ENCODE results near the gene ATG2A.

Gene ATG2A

DNA sequence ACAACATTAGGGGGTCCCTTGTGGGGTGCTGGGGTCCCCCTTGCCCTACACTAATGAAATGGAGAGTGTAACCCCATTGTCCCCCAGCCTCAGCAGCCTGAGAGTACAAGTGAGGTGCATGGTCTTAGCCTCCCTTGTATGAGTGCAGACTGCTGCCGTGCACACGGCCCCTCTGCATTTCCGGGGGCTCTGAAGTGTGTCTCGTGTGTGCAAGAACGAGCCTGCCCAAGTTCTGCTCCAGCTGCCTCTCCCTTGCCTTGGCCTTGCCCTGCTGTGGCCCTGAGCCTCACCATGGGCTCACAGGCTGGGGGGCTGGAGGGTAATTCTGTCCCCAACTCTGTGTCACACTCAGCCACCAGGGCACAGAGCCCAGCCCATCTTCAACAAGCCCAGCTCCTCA is 33.4 kb downstream of the ATG2A start:
- DNase-seq: no peak

DNA sequence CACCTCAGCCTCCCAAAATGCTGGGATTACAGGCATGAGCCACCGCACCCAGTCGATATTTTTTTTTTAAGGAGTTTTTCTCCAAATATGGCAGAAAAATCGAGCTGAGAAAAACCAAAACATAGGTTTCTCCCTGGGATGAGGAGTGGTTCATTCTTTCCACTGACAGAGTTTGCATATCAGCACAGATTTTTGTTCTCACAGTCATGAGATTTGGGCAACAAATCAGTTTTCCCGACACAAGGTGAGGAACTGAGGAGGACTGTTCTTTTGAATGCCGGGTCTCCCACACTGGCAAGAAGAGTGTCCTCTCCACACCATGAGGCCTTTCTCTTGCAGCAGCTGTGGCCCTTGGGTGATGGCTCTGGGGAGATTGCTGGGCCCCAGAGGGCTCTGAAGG is 34.8 kb downstream of the ATG2A start:
- DNase-seq: no peak

- DNase-seq: no peak
Observed at GRCh38 chr11:64881476-64881875, 35.5 kb downstream of the ATG2A start.

DNA sequence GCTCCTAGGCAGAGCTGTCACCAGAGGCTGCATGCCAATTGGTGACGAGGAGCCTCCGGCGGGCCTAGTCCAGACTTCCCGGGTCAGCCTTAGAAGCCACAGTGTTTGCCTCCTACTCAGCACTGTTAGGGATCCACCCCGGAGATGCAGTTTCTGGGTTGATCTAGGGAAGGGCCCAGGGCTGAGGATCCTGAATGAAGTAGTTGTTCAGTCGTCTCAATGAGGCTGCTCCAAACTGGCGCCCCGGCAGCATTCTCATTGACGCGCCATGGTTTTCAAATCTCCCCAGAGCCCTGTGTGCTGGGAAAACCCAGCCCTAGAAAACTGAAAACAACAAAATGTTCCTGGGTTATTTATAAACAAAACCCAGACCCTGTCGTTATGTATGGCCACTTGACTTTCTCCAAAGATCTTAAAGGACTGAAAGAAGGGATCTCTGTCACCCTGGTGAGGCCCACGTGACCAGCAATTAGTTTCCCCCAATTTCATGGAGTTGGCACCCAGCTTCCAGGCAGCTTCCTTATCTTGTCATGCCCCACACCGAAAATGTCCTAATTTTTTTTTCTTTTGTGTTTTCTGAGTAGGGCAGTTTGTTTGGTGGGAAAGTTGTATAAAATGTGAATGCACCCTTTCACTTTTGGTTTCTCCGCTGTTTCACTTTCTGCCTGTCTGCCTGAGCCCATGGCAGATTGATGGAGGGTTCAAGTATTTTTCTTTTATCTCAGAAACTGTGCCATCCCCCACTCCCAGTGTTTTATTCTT is 36.6 kb downstream of the ATG2A start:
- DNase-seq: no peak

DNA sequence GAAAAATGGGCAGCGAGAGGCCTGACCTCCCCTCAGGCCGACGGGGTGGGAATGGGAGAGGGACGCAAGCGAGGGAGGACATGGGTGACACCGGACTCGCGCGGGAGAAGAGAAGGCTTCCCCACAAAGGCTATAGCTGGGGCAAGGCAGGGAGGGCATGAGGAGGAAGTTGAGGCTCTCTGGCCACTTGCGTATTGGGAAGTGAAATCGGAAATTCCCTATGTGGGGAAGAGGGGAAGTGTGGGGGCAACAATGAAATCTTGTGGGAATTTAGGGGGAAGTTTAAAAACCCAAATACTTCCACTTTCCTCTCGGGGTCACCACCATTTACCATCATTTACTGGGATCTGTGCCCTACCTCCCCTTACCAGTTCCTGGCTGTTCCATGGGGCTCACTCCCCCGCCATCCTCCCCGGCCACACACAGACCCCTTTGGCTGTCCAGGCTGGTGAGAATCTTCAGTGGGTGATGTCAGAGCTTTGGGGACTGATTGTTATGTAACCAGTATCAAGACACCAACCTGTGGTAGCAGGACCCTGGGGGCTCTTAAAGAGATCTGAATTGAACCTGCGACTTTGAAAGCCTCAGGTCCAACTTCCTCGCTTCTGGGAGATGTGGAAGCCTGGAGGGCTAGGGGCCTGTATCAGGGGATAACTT is 37.6 kb downstream of the ATG2A start:
- no peak for DNase-seq

DNA sequence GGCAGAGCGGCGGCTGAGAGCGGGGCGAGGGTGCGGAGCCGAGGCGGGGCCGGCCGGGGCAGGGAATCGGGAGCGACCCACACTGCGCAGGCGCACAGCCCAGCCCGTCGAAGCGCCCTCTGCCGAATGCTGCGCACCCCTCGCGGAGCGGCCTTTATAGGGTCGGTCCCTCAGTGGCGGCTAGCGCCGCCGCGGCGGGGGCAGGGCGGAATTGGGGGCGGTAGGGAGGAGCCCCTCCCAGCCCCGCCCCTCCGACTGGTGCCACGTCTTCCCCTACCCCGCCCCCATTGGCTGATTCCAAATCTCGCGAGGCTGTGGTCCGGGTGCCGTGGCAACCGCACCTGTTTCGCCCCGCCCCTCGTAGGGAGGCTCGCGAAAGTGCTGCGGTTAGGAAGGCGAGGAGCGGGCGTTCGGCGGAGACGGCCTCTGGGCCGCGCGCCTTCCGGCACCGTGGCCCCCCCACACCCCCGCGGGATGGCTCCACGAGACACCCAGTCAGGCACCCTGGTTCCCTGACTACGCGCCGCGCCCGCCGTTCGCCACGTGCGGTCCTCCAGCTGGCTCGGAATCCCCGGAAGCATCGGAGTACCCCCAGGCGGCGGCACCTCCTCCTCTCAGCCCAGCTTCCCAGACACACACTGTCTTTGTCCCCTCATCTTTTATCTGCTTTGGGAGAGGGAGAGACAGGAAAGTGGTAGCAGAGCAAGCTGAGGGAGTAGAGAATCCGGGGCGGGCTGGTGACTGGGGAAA is 38.3 kb downstream of the ATG2A start, which contains the start of gene EHD1:
EHD1 (minus strand) TSS at position 128 of the 750 bp plus-strand sequence. CDS start 157 bp downstream, outside the sequence.
- peak; percentile 99 for DNase-seq

DNA sequence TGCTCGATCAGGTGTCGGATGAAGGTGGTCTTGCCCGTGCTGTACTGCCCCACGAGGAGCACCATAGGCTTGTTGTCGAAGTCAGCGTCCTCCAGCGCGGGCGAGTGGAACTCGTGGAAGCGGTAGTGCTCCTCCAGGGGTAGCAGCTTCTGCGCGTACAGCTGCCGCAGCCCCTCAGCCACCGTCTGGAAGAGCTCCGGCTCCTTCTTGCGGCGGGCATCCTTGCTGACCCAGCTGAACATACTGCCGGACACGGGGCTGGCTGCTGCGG is 38.9 kb downstream of the ATG2A start:
- no peak for DNase-seq

DNA sequence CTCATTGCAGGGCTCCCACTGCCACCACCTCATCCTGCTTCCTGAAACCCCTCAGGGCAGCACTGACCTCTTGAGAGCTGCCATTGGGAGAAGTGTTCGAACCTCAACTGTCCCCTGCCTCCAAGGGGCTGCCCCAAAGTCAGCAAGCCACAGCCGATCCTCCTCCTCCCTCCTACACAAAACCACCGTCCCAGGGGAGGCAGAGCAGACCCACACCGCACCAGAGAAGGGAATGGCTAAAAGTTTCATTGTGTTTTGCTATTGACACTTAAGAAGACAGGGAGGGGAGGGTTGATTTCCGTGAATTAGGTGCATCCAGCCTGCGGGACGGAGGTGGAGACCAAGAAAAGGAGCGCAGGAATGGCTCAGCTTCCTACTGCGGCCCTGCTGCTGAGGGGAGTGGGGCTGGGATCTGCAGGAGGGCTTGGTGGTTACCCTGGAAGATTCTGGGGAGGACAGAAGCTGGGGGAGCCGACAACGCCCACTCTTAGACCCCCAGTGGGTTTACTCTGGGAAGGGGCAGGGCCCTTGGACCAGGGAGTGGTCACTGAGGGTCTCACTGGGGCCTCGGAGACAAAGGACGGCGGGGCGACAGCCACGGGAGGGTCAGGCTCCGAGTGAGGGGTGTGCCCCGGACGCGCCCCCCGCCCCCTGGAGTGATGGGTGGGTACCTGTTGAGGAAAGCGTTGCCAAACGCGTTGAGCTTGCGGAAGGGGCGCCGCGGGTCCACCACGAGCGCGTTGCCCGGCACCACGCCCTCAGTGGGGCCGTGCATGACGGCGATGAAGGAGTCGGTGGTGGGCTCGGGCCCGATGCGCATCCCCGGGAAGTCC is 39.4 kb downstream of the ATG2A start:
- no peak for DNase-seq

GRCh38 chr11:64876835-64877341 is 40.1 kb downstream of the ATG2A start:
- DNase-seq: no peak

DNA sequence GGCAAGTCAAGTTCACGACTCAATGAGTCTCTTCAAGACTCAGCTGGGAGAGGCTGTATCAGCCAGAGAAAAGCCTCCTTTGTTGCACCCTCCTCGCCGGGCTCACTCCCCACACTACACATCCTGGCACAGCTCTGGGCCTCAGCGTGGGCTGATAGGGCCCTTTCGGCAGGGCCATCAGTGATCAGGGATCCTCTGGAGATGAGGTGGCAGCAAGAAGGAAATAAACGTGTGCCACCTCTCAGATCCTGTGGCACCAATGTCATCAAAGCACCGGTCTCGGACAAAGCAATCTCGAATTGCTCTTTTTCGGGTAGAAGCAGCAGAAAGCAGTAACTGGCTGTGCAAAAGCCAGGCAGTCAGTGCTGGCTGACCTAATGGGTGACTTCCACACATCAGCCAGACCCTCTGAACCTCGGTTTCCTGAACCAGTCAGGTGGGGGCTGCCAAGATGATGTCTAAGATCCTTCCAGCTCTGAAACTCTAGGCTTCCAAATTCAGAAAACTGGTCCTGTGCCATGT is 40.7 kb downstream of the ATG2A start:
- no peak for DNase-seq

GRCh38 chr11:64875369-64876228 is 41.4 kb downstream of the ATG2A start:
- DNase-seq: no peak

- DNase-seq: no peak
Observed at GRCh38 chr11:64874308-64875240, 42.4 kb downstream of the ATG2A start.

DNA sequence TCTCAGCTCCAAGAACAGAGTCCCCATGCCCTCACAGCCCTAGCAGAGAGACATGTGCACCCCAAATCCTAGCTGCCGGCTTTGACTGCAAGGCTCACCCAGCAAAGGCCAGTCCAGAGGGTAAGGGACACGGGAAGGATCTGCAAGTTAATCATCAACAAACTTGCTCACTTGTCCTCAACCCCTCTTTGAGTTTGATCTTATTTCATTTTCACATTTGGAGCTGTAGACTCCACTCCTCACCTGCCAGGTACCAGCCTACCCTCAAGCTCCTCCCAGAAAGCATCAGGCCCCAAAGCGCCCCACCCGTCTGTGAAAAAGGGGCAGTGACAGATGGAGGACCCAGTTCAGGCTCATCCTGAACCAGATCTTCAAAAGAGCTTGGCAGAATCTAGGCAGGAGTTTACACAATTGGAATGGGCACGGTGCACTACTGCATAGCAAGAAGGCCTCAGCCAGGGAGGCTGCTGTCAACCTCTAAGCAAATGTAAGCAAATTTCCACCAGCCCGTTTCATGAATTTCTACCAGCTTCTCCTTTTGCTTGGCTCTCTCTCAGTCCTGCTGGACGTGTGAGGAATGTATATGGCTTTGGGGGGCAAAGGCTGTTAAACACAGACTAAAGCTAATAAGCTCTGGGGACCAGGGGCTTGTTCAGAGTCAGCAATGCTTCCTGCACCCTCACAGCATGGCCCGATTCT is 44.1 kb downstream of the ATG2A start:
- no peak for DNase-seq

DNA sequence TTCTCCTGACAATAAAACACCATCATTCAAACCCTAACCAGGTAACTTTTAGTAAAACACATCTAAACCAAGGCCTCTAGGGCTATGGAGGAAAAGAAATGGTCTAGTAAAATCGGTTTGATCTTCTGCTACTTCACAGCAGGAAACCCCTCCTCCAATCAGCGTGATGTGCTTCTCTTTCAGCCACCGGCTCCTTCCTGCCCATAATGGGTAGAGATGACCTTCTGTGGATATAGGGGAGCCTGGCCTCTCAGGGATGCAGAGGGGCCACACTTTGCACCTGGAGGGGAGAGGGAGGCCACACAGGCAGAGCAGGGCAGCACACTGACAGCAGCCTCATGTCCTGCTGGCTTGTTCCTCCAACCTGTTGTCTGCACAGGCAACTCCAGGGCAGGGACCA is 45.5 kb downstream of the ATG2A start:
- no peak for DNase-seq

- no peak for DNase-seq
Observed at GRCh38 chr11:64870893-64871466, 46.0 kb downstream of the ATG2A start.

DNA sequence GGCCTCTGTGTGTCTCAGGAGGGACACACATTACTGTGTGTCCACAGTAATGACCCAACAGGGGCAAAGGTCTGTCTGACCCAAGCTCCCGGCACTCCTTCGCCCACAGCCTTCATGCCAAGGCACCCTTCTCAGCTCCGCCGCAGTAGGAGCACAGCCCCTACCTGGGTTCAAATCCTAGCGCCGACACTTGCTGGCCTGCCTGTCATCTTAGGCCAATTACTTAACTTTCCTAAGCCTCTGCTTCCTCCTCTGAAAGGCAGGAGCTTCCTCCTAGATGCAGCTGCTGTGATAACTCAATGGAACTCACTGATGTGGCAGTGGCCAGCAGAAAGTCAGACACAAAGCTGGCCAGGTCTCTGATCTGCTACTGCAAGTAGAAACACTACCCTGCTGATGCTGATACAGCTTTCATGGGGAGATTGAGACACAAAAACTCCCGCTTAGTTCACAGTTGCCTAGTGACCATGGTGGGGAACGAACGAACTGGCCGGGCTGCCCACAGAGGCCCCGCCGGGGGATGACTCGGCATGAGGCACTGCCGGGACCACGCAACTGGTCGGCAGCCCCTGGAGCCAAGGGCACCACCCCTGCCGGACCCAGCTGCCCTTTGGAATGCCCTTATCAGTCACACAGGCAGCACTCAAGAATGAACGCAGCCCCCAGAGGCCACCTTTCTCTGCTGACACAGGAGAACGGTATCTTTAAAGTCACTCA is 46.7 kb downstream of the ATG2A start:
- DNase-seq: no peak

GRCh38 chr11:64869571-64870175 is 47.3 kb downstream of the ATG2A start:
- no peak for DNase-seq

- no peak for DNase-seq
Observed at GRCh38 chr11:64868904-64869570, 48.0 kb downstream of the ATG2A start.

Data from activated naive CD4-positive, alpha-beta T cell treated with anti-CD3 and anti-CD28 coated beads, Interleukin-2, amount 50 U/mL, for 16 hours (primary cell).